Measurements from ENCODE around the gene E2F2. TPM values are rescaled to one million over a fixed set of nuclear protein-coding genes. Genes with fewer than 3 reads are reported as not detected.

E2F2 gene
- total RNA-seq, 2 experiments from 2014 or later: 25.0 to 32.0 TPM

GRCh38 chr1:23524716-23525401 lies 6.2 kb downstream of the E2F2 start:
- Mint-ChIP-seq H3K4me3 (peak overlapping the region; percentile 28), H3K4me1 (peaks cover 63% of the 10 kb centered on the region), H3K27me3 (no peaks in the 10 kb centered on the region), H3K27ac (peak overlapping the region; percentile 25), H3K36me3 (ENCODE audit: low read depth) (peaks cover 50% of the 10 kb centered on the region), H3K9me3 (ENCODE audit: low read depth) (no peaks in the 10 kb centered on the region)
- POLR2A ChIA-PET: interaction anchor here (0.6 to 1.4 kb wide), 3 partner anchors 9 to 367 kb away, joined by 3 to 5 read pairs (median 4); no protein-coding TSS in a partner anchor
- CTCF ChIA-PET: interaction anchor here (0.6 to 3.5 kb wide), 8 partner anchors 10 to 247 kb away, joined by 3 to 30 read pairs (median 6); no protein-coding TSS in a partner anchor
- DNase-seq (peak; percentile 39), ATAC-seq (no peak)
- intact Hi-C loops (cut with DNase I, micrococcal nuclease): no loop called here

GRCh38 chr1:23524163-23524562 lies 6.9 kb downstream of the E2F2 start:
- Mint-ChIP-seq H3K4me1 (peaks cover 57% of the 10 kb centered on the region), H3K27ac (no peak overlapping the region), H3K4me3 (no peak overlapping the region), H3K9me3 (ENCODE audit: low read depth) (no peaks in the 10 kb centered on the region), H3K36me3 (ENCODE audit: low read depth) (peaks cover 51% of the 10 kb centered on the region), H3K27me3 (no peaks in the 10 kb centered on the region)
- ChIA-PET POLR2A (interaction anchor here (0.5 to 1.2 kb wide), 2 partner anchors 9 to 321 kb away, joined by 4 read pairs; no protein-coding TSS in a partner anchor), CTCF (interaction anchor here (0.6 to 3.5 kb wide), 7 partner anchors 9 to 248 kb away, joined by 3 to 30 read pairs (median 6); no protein-coding TSS in a partner anchor)
- DNase-seq (no peak), ATAC-seq (no peak)
- intact Hi-C loops (cut with DNase I, micrococcal nuclease): no loop called here

- Mint-ChIP-seq H3K4me1 (peaks cover 40% of the 10 kb centered on the region), H3K4me3 (no peak overlapping the region), H3K9me3 (ENCODE audit: low read depth) (no peaks in the 10 kb centered on the region), H3K27me3 (no peaks in the 10 kb centered on the region), H3K27ac (no peak overlapping the region), H3K36me3 (ENCODE audit: low read depth) (peaks cover 60% of the 10 kb centered on the region)
- POLR2A ChIA-PET: interaction anchor here (0.6 kb wide), 1 partner anchor 361 kb away, joined by 9 read pairs; no protein-coding TSS in a partner anchor
- ATAC-seq: peak; percentile 33
- CTCF ChIA-PET: interaction anchor here (0.6 to 2.5 kb wide), 5 partner anchors 8 to 115 kb away, joined by 3 to 17 read pairs (median 3); partner anchors contain the start of gene E2F2
- intact Hi-C loops (cut with DNase I, micrococcal nuclease): loop anchor here in 1 of 2 experiments (1.0 kb wide), 1 partner anchor 11 kb away; no protein-coding TSS in a partner anchor
- DNase-seq: peak; percentile 21
Observed at GRCh38 chr1:23522244-23522982, 8.6 kb downstream of the E2F2 start.

GRCh38 chr1:23521588-23521987 lies 9.4 kb downstream of the E2F2 start:
- no peaks in the 10 kb centered on the region for H3K9me3 Mint-ChIP-seq (ENCODE audit: low read depth)
- intact Hi-C loops (cut with DNase I, micrococcal nuclease): no loop called here
- H3K4me3 Mint-ChIP-seq: no peak overlapping the region
- ChIA-PET CTCF (interaction anchor here (0.7 to 2.5 kb wide), 4 partner anchors 9 to 115 kb away, joined by 3 to 17 read pairs (median 3); partner anchors contain the start of gene E2F2), POLR2A (interaction anchor here (1.2 kb wide), 1 partner anchor 13 kb away, joined by 4 read pairs; no protein-coding TSS in a partner anchor)
- no peaks in the 10 kb centered on the region for H3K27me3 Mint-ChIP-seq
- H3K4me1 Mint-ChIP-seq: peaks cover 32% of the 10 kb centered on the region
- H3K36me3 Mint-ChIP-seq (ENCODE audit: low read depth): peaks cover 61% of the 10 kb centered on the region
- no peak for ATAC-seq
- no peak overlapping the region for H3K27ac Mint-ChIP-seq
- peak; percentile 39 for DNase-seq

GRCh38 chr1:23517581-23517980 lies 13.5 kb downstream of the E2F2 start:
- Mint-ChIP-seq H3K27me3 (no peaks in the 10 kb centered on the region), H3K4me3 (no peak overlapping the region), H3K4me1 (peaks cover 3% of the 10 kb centered on the region), H3K27ac (no peak overlapping the region), H3K36me3 (ENCODE audit: low read depth) (peaks cover 75% of the 10 kb centered on the region), H3K9me3 (ENCODE audit: low read depth) (no peaks in the 10 kb centered on the region)
- intact Hi-C loops (cut with DNase I, micrococcal nuclease): no loop called here
- ATAC-seq (no peak), DNase-seq (no peak)
- ChIA-PET POLR2A (no interaction called here), CTCF (interaction anchor here (0.5 to 2.2 kb wide), 3 partner anchors 20 to 134 kb away, joined by 3 to 6 read pairs (median 3); no protein-coding TSS in a partner anchor)

- H3K4me1 Mint-ChIP-seq: no peaks in the 10 kb centered on the region
- H3K9me3 Mint-ChIP-seq (ENCODE audit: low read depth): no peaks in the 10 kb centered on the region
- no peak overlapping the region for H3K27ac Mint-ChIP-seq
- no peak overlapping the region for H3K4me3 Mint-ChIP-seq
- no peaks in the 10 kb centered on the region for H3K27me3 Mint-ChIP-seq
- no peak for DNase-seq
- POLR2A ChIA-PET: no interaction called here
- H3K36me3 Mint-ChIP-seq (ENCODE audit: low read depth): peaks cover 72% of the 10 kb centered on the region
- intact Hi-C loops (cut with DNase I, micrococcal nuclease): no loop called here
- CTCF ChIA-PET: interaction anchor here (0.6 to 2.3 kb wide), 6 partner anchors 9 to 1439 kb away, joined by 3 to 15 read pairs (median 6); no protein-coding TSS in a partner anchor
- ATAC-seq: no peak
Observed at GRCh38 chr1:23515905-23516304, 15.1 kb downstream of the E2F2 start.

GRCh38 chr1:23514111-23514679 lies 16.8 kb downstream of the E2F2 start:
- no peak for ATAC-seq
- H3K27me3 Mint-ChIP-seq: no peaks in the 10 kb centered on the region
- CTCF ChIA-PET: interaction anchor here (0.5 to 2.3 kb wide), 6 partner anchors 10 to 124 kb away, joined by 3 to 15 read pairs (median 6); no protein-coding TSS in a partner anchor
- H3K9me3 Mint-ChIP-seq (ENCODE audit: low read depth): no peaks in the 10 kb centered on the region
- no peak for DNase-seq
- intact Hi-C loops (cut with DNase I, micrococcal nuclease): no loop called here
- no peak overlapping the region for H3K4me3 Mint-ChIP-seq
- no peak overlapping the region for H3K27ac Mint-ChIP-seq
- no peaks in the 10 kb centered on the region for H3K4me1 Mint-ChIP-seq
- H3K36me3 Mint-ChIP-seq (ENCODE audit: low read depth): peaks cover 76% of the 10 kb centered on the region
- POLR2A ChIA-PET: interaction anchor here (0.6 to 1.2 kb wide), 3 partner anchors 13 to 487 kb away, joined by 3 to 5 read pairs (median 3); partner anchors contain the start of gene E2F2

- Mint-ChIP-seq H3K9me3 (ENCODE audit: low read depth) (no peaks in the 10 kb centered on the region), H3K4me3 (no peak overlapping the region), H3K27me3 (no peaks in the 10 kb centered on the region), H3K36me3 (ENCODE audit: low read depth) (peaks cover 59% of the 10 kb centered on the region), H3K4me1 (no peaks in the 10 kb centered on the region), H3K27ac (no peak overlapping the region)
- POLR2A ChIA-PET: interaction anchor here (0.7 kb wide), 1 partner anchor 9 kb away, joined by 4 read pairs; no protein-coding TSS in a partner anchor
- no peak for ATAC-seq
- no peak for DNase-seq
- CTCF ChIA-PET: no interaction called here
- intact Hi-C loops (cut with DNase I, micrococcal nuclease): no loop called here
Observed at GRCh38 chr1:23509896-23510295, 21.1 kb downstream of the E2F2 start.

GRCh38 chr1:23506376-23507107 lies 24.5 kb downstream of the E2F2 start:
- no peaks in the 10 kb centered on the region for H3K9me3 Mint-ChIP-seq (ENCODE audit: low read depth)
- ATAC-seq (no peak), DNase-seq (no peak)
- H3K4me3 Mint-ChIP-seq: no peak overlapping the region
- no peaks in the 10 kb centered on the region for H3K4me1 Mint-ChIP-seq
- H3K36me3 Mint-ChIP-seq (ENCODE audit: low read depth): peaks cover 33% of the 10 kb centered on the region
- POLR2A ChIA-PET: interaction anchor here (1.9 kb wide), 1 partner anchor 8 kb away, joined by 6 read pairs; no protein-coding TSS in a partner anchor
- intact Hi-C loops (cut with DNase I, micrococcal nuclease): no loop called here
- H3K27ac Mint-ChIP-seq: no peak overlapping the region
- H3K27me3 Mint-ChIP-seq: no peaks in the 10 kb centered on the region
- CTCF ChIA-PET: interaction anchor here (1.0 to 4.6 kb wide), 4 partner anchors 9 to 131 kb away, joined by 3 to 32 read pairs (median 5); no protein-coding TSS in a partner anchor

GRCh38 chr1:23505851-23506250 lies 25.2 kb downstream of the E2F2 start:
- DNase-seq (no peak), ATAC-seq (no peak)
- peaks cover 26% of the 10 kb centered on the region for H3K36me3 Mint-ChIP-seq (ENCODE audit: low read depth)
- CTCF ChIA-PET: interaction anchor here (4.6 kb wide), 1 partner anchor 9 kb away, joined by 32 read pairs; no protein-coding TSS in a partner anchor
- H3K27me3 Mint-ChIP-seq: no peaks in the 10 kb centered on the region
- H3K27ac Mint-ChIP-seq: no peak overlapping the region
- no peak overlapping the region for H3K4me3 Mint-ChIP-seq
- no peaks in the 10 kb centered on the region for H3K4me1 Mint-ChIP-seq
- no peaks in the 10 kb centered on the region for H3K9me3 Mint-ChIP-seq (ENCODE audit: low read depth)
- intact Hi-C loops (cut with DNase I, micrococcal nuclease): no loop called here
- POLR2A ChIA-PET: no interaction called here
